Muscle of leg (tissue), 11 donors: ENCODE results near the gene RNF168. TPM values are rescaled to one million over a fixed set of nuclear protein-coding genes. Genes with fewer than 3 reads are reported as not detected.
"Not testable (repeated sequence)": the region's sequence is repeated elsewhere in the genome, so short reads cannot be mapped to it uniquely, and the experiment has no call there.

Experiments
- DNase-seq: peaks from one replicate; pipeline ENCODE4 v3.0.0; 2013
- H3K27ac ChIP-seq: one replicate; pipeline ENCODE4 v1.5.1; 2013; ENCODE audit warnings: mild to moderate bottlenecking, low read length, control low read depth
- H3K27me3 ChIP-seq: one replicate; pipeline ENCODE4 v1.6.1; 2013; ENCODE audit warnings: low read length; ENCODE audit not compliant: control insufficient read depth, insufficient read depth
- H3K36me3 ChIP-seq: one replicate; pipeline ENCODE4 v1.6.1; 2013; ENCODE audit warnings: low read length; ENCODE audit not compliant: control insufficient read depth, insufficient read depth
- H3K4me1 ChIP-seq: one replicate; pipeline ENCODE4 v1.6.1; 2013; ENCODE audit warnings: low read length; ENCODE audit not compliant: control insufficient read depth, insufficient read depth
- H3K4me3 ChIP-seq: one replicate; pipeline ENCODE4 v1.5.1; 2013; ENCODE audit warnings: low read length, control low read depth
- H3K9me3 ChIP-seq: replicated peaks from 2 replicates; pipeline ENCODE4 v1.6.1; 2013; ENCODE audit warnings: low read depth, low read length; ENCODE audit not compliant: control insufficient read depth
- WGBS: methylation state at CpG from one replicate; pipeline ENCODE4 v1.1.5; 2013; ENCODE audit warnings: missing lambda C conversion rate; ENCODE audit not compliant: insufficient coverage; 5-methylcytosine and 5-hydroxymethylcytosine counted together
- polyA plus RNA-seq, 8 donors: library from polyadenylated mRNA; unstranded; fragments of 120-200 nt; gene quantifications; one replicate each; pipeline versions ENCODE4 v1.2.1 to v1.2.3, GENCODE V29; 2013; ENCODE audit warnings: inconsistent platforms in 1 of 8, low replicate concordance in 1 of 8; ENCODE audit not compliant: insufficient read length in 8 of 8, insufficient read depth in 1 of 8
- total RNA-seq: library from RNA; stranded (reverse); fragments of 120-200 nt; gene quantifications from one replicate; pipeline ENCODE4 v1.2.4, GENCODE V29; 2013

Gene RNF168
- total and polyA plus RNA-seq, 9 donors: 7.3 to 11.9 (median 9.9) TPM

DNA sequence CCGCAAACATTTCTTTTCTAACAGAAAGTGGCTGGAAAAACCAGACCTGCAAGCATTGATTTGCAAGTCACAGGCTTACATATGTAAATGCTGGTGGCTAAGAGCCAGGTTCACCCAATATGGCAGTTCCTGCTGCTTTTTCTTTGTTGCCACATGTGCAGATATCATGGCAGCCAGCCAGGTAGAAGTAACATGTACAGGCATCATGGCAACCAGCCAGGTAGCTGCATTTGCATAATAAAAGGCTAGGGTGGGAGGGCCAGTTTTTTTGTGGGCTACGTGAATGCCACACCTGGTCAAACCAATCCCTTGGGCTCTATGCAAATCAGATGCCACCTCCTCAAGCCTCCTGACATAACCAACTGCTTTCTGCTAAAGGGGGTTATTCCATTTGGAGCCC, 14.4 kb upstream of the RNF168 start:
- H3K9me3 ChIP-seq: peaks cover 48% of the 10 kb centered on the region

DNA sequence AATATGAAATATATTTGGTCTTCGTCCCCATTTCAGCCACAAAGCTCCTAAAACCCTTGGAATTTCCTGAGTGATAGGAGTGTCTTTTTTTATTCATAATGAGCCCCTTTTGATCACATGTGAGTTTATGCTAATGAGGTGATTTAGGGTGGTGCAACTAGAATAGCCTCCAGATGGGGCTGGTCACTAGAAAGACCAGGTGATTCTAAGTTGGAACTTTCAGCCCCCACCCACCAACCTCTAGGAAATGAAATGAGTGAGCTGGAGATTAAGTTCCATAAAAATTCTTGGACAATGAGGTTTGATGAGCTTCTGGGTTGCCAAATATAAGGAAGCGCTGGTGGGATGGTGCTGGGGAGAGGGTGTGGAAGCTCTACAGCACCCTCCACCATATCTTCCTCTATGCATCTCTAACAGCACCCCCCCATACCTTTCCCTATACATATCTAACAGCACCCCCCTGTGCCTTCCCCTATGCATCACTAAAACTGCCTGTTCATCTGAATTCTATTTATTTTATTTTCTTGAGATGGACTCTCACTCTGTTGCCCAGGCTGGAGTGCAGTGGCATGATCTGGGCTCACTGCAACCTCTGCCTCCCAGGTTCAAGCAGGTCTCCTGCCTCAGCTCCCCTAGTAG, 13.7 kb upstream of the RNF168 start:
- Histone ChIP-seq H3K27ac (no peak overlapping the region), H3K4me1 (no peaks in the 10 kb centered on the region), H3K4me3 (no peak overlapping the region), H3K36me3 (no peaks in the 10 kb centered on the region), H3K9me3 (peaks cover 45% of the 10 kb centered on the region), H3K27me3 (no peaks in the 10 kb centered on the region)
- WGBS: no CpG with 5 or more reads among the region's 2 CpGs
- DNase-seq: no peak

More for the DNA sequence above, 14.4 kb upstream of the RNF168 start:
- no peak for DNase-seq
- no peaks in the 10 kb centered on the region for H3K4me1 ChIP-seq
- no peaks in the 10 kb centered on the region for H3K36me3 ChIP-seq
- no CpG with 5 or more reads among the region's 2 CpGs for WGBS
- H3K27me3 ChIP-seq: no peaks in the 10 kb centered on the region
- H3K27ac ChIP-seq: no peak overlapping the region
- H3K4me3 ChIP-seq: no peak overlapping the region

DNA sequence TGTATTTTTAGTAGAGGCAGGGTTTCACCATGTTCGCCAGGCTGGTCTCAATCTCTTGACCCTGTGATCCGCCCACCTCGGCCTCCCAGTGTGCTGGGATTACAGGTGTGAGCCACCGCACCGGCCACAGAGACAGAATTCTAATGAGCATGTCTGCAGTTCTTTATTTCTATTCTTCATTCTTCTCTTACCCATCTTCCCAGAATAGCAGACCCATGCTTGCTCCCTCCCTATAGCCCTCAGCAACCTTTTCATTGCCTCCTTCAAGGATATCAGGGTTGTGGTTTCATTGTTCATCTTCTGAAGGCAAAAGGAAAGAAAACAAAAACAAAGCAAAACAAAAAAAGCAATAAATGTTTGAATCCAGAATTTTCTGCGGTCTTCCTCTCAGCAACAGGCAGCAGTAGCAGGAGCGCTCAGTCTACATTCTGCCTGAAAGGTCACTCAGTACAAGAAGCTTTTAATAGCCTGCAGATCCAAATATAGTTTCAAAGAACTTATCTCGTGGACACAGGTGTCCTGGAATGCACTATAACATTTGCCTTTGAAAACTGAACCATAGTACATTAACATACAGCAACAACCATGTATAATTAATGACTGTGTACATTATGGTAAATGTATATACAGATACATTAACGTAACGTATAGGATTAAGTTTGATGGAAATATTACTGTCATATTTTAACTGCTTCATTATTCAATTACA, 11.5 kb upstream of the RNF168 start, which contains the start of gene SMCO1:
TSS of gene SMCO1 (minus strand) at position 434 of the 709 bp plus-strand sequence. CDS start at position 297, 137 bp downstream.
- no peak within 1 kb of the TSS for H3K4me3 ChIP-seq
- H3K27ac ChIP-seq: peak within 1 kb of the TSS; percentile 42
- H3K9me3 ChIP-seq: peaks cover 33% of the 10 kb centered on the region
- peaks cover 5% of the 10 kb centered on the region for H3K27me3 ChIP-seq
- no peak for DNase-seq
- WGBS: 96% methylated on average over 7 of the region's 10 CpGs
- no peaks in the 10 kb centered on the region for H3K36me3 ChIP-seq
- H3K4me1 ChIP-seq: no peaks in the 10 kb centered on the region

DNA sequence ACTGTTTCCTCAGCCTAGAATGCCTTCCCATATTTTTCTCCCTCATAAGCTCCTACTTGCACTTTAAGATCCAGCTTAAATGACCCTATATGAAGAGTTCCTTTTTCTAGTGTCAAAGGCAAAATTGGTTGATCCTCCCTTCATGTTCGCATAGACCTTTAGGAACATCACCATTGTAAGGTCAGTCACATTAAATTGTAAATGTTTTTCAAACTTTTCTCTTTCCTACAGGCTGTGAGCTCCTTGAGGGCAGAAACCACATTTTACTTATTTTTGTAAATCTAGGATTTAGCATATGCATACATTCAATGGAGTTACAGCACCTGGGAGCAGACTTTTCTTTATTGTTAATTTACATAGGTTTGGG, 10.8 kb upstream of the RNF168 start:
- no peaks in the 10 kb centered on the region for H3K36me3 ChIP-seq
- WGBS: no CpG with 5 or more reads among the region's 1 CpG
- peaks cover 26% of the 10 kb centered on the region for H3K9me3 ChIP-seq
- H3K4me1 ChIP-seq: no peaks in the 10 kb centered on the region
- H3K27me3 ChIP-seq: peaks cover 5% of the 10 kb centered on the region
- H3K27ac ChIP-seq: no peak overlapping the region
- H3K4me3 ChIP-seq: no peak overlapping the region
- no peak for DNase-seq

DNA sequence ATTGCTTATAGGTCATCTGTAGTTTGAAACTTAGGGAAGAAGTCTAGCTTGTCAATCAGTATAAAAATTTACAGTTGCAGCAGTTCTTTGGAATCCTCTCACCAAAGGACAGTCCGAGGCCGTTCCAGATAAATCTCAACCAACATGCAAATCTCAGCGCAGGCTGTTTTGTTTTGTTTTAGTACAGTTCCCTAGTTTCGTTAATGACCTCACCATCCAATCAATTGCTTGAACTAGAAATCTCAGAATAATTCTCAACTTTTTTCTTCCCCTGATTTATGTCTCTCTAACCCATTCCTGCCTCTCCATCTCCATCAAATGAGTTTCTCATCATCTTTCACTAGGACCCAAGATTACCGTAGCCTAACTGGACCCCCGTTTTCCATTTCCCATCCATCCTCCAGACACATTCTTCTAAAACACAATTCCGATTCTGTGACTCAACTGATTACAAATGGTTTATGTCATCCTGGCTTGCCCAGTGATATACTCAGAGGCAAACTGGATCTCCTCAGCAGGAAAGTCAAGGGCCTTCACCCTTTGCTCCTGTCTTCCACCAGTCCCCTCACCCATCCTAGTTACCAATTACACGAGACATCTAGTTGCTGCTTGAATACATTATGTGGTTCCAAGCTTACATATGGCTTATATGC, 10.3 kb upstream of the RNF168 start:
- Histone ChIP-seq H3K9me3 (peaks cover 21% of the 10 kb centered on the region), H3K27ac (no peak overlapping the region), H3K36me3 (no peaks in the 10 kb centered on the region), H3K4me3 (no peak overlapping the region), H3K4me1 (no peaks in the 10 kb centered on the region), H3K27me3 (peaks cover 5% of the 10 kb centered on the region)
- 92% methylated on average over 5 of the region's 8 CpGs for WGBS
- DNase-seq: no peak

DNA sequence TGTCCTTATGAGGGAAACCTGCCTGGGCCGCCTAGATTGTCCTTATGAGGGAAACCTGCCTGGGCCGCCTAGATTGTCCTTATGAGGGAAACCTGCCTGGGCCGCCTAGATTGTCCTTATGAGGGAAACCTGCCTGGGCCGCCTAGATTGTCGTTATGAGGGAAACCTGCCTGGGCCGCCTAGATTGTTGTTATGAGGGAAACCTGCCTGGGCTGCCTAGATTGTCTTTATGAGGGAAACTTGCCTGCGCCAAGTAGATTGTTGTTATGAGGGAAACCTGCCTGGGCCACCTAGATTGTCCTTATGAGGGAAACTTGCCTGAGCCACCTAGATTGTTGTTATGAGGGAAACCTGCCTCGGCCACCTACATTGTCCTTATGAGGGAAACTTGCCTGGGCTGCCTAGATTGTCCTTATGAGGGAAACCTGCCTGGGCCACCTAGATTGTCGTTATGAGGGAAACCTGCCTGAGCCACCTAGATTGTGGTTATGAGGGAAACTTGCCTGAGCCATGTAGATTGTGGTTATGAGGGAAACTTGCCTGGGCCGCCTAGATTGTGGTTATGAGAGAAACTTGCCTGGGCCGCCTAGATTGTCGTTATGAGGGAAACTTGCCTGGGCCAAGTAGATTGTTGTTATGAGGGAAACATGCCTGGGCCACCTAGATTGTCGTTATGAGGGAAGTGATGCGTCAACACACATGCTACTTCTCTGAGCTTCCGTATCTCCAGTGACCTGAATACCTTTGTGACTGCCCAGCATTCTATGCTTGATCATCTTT, 8.3 kb upstream of the RNF168 start:
- H3K27me3 ChIP-seq, H3K9me3 ChIP-seq, DNase-seq, H3K4me3 ChIP-seq, H3K4me1 ChIP-seq, H3K36me3 ChIP-seq, H3K27ac ChIP-seq: not testable (repeated sequence)
- 92% methylated on average over 10 of the region's 15 CpGs for WGBS

DNA sequence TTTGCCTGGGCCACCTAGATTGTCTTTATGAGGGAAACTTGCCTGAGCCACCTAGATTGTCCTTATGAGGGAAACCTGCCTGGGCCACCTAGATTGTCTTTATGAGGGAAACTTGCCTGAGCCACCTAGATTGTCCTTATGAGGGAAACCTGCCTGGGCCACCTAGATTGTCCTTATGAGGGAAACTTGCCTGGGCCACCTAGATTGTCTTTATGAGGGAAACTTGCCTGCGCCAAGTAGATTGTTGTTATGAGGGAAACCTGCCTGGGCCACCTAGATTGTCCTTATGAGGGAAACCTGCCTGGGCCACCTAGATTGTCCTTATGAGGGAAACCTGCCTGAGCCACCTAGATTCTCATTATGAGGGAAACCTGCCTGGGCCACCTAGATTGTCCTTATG, 7.5 kb upstream of the RNF168 start:
- H3K27me3 ChIP-seq, H3K9me3 ChIP-seq, H3K36me3 ChIP-seq, H3K27ac ChIP-seq, DNase-seq, H3K4me3 ChIP-seq, H3K4me1 ChIP-seq: not testable (repeated sequence)
- no CpG with 5 or more reads among the region's 1 CpG for WGBS

DNA sequence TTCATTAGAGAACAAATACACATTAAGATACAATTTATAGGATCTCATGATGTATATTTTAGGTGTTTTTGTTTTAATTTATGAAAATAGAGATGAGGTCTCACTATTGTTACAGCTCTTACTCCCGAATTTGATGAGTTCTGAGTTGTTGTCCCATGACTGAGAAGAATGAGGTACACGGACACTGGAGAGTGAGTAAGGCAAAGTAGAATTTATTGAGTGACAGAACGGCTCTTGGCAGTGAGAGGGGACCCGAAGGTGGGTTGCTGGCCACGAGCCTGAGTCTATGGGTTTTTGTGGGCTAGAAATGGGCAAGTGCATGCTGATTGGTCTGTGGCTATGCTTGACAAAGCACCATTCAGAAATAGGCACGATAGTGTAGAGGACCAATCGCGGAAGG, 3.1 kb upstream of the RNF168 start:
- Histone ChIP-seq H3K4me3 (no peak overlapping the region), H3K27me3 (peaks cover 2% of the 10 kb centered on the region), H3K36me3 (no peaks in the 10 kb centered on the region), H3K9me3 (peaks cover 2% of the 10 kb centered on the region), H3K4me1 (peaks cover 2% of the 10 kb centered on the region), H3K27ac (no peak overlapping the region)
- WGBS: 84% methylated on average over 8 of the region's 8 CpGs
- DNase-seq: no peak

DNA sequence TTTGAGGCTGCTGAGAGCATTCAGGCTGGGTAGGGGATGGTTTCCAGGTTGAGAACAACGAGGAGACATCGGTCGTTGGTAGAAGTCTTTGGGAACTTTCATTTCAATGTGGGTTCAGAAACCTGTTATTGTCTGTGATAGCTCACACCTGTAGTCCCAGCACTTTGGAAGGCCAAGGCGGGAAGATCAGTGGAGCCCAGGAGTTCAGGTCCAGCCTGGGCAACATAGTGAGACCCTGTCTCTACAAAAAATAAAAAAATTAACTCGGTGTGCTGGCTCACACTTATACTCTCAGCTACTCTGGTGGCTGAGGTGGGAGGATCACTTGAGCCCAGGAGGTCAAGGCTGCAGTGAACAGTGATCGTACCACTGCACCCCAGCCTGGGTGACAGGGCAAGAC, 988 bp upstream of the RNF168 start:
- no peak overlapping the region for H3K27ac ChIP-seq
- WGBS: 86% methylated on average over 4 of the region's 6 CpGs
- peaks cover 2% of the 10 kb centered on the region for H3K27me3 ChIP-seq
- no peaks in the 10 kb centered on the region for H3K36me3 ChIP-seq
- peaks cover 11% of the 10 kb centered on the region for H3K4me1 ChIP-seq
- DNase-seq: no peak
- no peak overlapping the region for H3K4me3 ChIP-seq
- H3K9me3 ChIP-seq: peaks cover 2% of the 10 kb centered on the region

DNA sequence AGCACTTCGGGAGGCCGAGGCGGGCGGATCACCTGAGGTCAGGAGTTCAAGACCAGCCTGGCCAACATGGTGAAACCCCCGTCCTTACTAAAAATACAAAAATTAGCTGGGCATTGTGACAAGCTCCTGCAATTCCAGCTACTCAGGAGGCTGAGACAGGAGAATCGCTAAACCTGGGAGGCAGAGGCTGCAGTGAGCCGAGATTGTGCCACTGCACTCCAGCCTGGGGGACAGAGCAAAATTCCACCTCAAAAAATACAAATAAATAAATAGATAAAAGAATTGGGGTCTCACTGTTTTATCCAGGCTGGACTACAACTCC, 470 bp upstream of the RNF168 start:
- not testable (repeated sequence) for H3K9me3 ChIP-seq, H3K36me3 ChIP-seq, H3K27me3 ChIP-seq
- Histone ChIP-seq H3K4me3 (peak overlapping the region; percentile 95), H3K4me1 (peaks cover 11% of the 10 kb centered on the region), H3K27ac (peak overlapping the region; percentile 97)
- WGBS: 0% methylated on average over 1 of the region's 7 CpGs
- peak; percentile 8 for DNase-seq
